Activated effector memory CD4-positive, alpha-beta T cell treated with anti-CD3 and anti-CD28 coated beads, Interleukin-2, amount 50 U/mL, for 16 hours (primary cell): Measurements from ENCODE around the gene TTC28.

Source experiments
- DNase-seq: peaks from one replicate; pipeline ENCODE4 v3.0.0-alpha.2; 2020

Gene TTC28

GRCh38 chr22:28254396-28254795, 425.2 kb downstream of the TTC28 start:
- no peak for DNase-seq

- no peak for DNase-seq
These were observed 427.1 kb downstream of the TTC28 start for GRCh38 chr22:28252539-28252938.

- no peak for DNase-seq
These were observed 429.5 kb downstream of the TTC28 start for GRCh38 chr22:28250036-28250695.

GRCh38 chr22:28249402-28249801, 430.2 kb downstream of the TTC28 start:
- no peak for DNase-seq

GRCh38 chr22:28247667-28248363, 431.8 kb downstream of the TTC28 start:
- no peak for DNase-seq

GRCh38 chr22:28247136-28247535, 432.5 kb downstream of the TTC28 start:
- DNase-seq, result no peak

GRCh38 chr22:28246397-28246796, 433.2 kb downstream of the TTC28 start:
- DNase-seq, result no peak

- DNase-seq, result no peak
These were observed 433.9 kb downstream of the TTC28 start for GRCh38 chr22:28245579-28246224.

- DNase-seq, result no peak
These were observed 434.9 kb downstream of the TTC28 start for GRCh38 chr22:28244757-28245156.

GRCh38 chr22:28243539-28243938, 436.1 kb downstream of the TTC28 start:
- no peak for DNase-seq

GRCh38 chr22:28241656-28242290, 437.9 kb downstream of the TTC28 start:
- DNase-seq, result no peak

GRCh38 chr22:28239941-28240340, 439.7 kb downstream of the TTC28 start:
- DNase-seq, result no peak

- no peak for DNase-seq
These were observed 441.9 kb downstream of the TTC28 start for GRCh38 chr22:28237783-28238182.

- DNase-seq, result no peak
These were observed 442.5 kb downstream of the TTC28 start for GRCh38 chr22:28237112-28237511.

- no peak for DNase-seq
These were observed 447.4 kb downstream of the TTC28 start for GRCh38 chr22:28232204-28232603.

- DNase-seq, result no peak
These were observed 448.2 kb downstream of the TTC28 start for GRCh38 chr22:28231441-28231840.

GRCh38 chr22:28230671-28231070, 449.0 kb downstream of the TTC28 start:
- DNase-seq, result no peak

- DNase-seq, result no peak
These were observed 449.8 kb downstream of the TTC28 start for GRCh38 chr22:28229566-28230485.

GRCh38 chr22:28223826-28224225, 455.8 kb downstream of the TTC28 start:
- no peak for DNase-seq

- no peak for DNase-seq
These were observed 456.5 kb downstream of the TTC28 start for GRCh38 chr22:28222976-28223745.

- DNase-seq, result no peak
These were observed 457.1 kb downstream of the TTC28 start for GRCh38 chr22:28222571-28222970.

- DNase-seq, result no peak
These were observed 457.6 kb downstream of the TTC28 start for GRCh38 chr22:28222052-28222451.
